MM.1S (cell line): Measurements from ENCODE around the gene GTF2E1.

Experiments used
- DNase-seq: peaks from one replicate; pipeline ENCODE4 v3.0.0-alpha.2; 2015
- H2AFZ ChIP-seq: fragments of 300-600 bp; sonication (generic); 2 replicates; pipeline ENCODE4 v1.6.0; 2016; ENCODE audit warnings: antibody characterized with exemption, low read length
- H3F3A ChIP-seq: fragments of 300-600 bp; sonication (generic); 2 replicates; pipeline ENCODE4 v1.6.1; 2016; ENCODE audit warnings: mild to moderate bottlenecking, antibody characterized with exemption, low read length, moderate library complexity, mixed read lengths; ENCODE audit not compliant: insufficient read depth
- H3K27ac ChIP-seq: fragments of 300-600 bp; sonication (generic); 2 replicates; pipeline ENCODE4 v1.5.1; 2016; ENCODE audit warnings: mild to moderate bottlenecking, low read length
- H3K27me3 ChIP-seq: fragments of 300-600 bp; sonication (generic); replicated peaks from 2 replicates; pipeline ENCODE4 v1.6.0; 2016; ENCODE audit warnings: low read length; ENCODE audit not compliant: insufficient read depth
- H3K36me3 ChIP-seq: fragments of 300-600 bp; sonication (generic); replicated peaks from 2 replicates; pipeline ENCODE4 v1.6.1; 2016; ENCODE audit warnings: mild to moderate bottlenecking, low read length, mixed read lengths; ENCODE audit not compliant: insufficient read depth
- H3K4me1 ChIP-seq: fragments of 300-600 bp; sonication (generic); 2 replicates; pipeline ENCODE4 v1.6.1; 2016; ENCODE audit warnings: low read length, mixed read lengths
- H3K4me2 ChIP-seq: fragments of 300-600 bp; sonication (generic); 2 replicates; pipeline ENCODE4 v1.6.0; 2016; ENCODE audit warnings: low read depth, low read length
- H3K4me3 ChIP-seq: fragments of 300-600 bp; sonication (generic); 2 replicates; pipeline ENCODE4 v1.5.1; 2016; ENCODE audit warnings: low read length, mixed read lengths
- H3K79me2 ChIP-seq: fragments of 300-600 bp; sonication (generic); 2 replicates; pipeline ENCODE4 v1.6.1; 2016; ENCODE audit warnings: mixed run types, low read length, mixed read lengths
- H3K9ac ChIP-seq: fragments of 300-600 bp; sonication (generic); 2 replicates; pipeline ENCODE4 v1.6.1; 2016; ENCODE audit warnings: low read length, mixed read lengths
- H3K9me2 ChIP-seq: fragments of 300-600 bp; sonication (generic); replicated peaks from 2 replicates; pipeline ENCODE4 v1.6.1; 2016; ENCODE audit warnings: mild to moderate bottlenecking, low read length, mixed read lengths; ENCODE audit not compliant: insufficient read depth
- H3K9me3 ChIP-seq: fragments of 300-600 bp; sonication (generic); replicated peaks from 2 replicates; pipeline ENCODE4 v1.6.1; 2016; ENCODE audit warnings: mild to moderate bottlenecking, low read length, mixed read lengths; ENCODE audit not compliant: insufficient read depth
- H4K20me1 ChIP-seq: fragments of 300-600 bp; sonication (generic); 2 replicates; pipeline ENCODE4 v1.6.1; 2016; ENCODE audit warnings: mild to moderate bottlenecking, low read length, moderate library complexity, mixed read lengths; ENCODE audit not compliant: insufficient read depth
- CTCF ChIP-seq: fragments of 300-600 bp; sonication (generic); IDR thresholded peaks from 2 replicates; pipeline ENCODE4 v1.5.1; 2016; ENCODE audit warnings: antibody characterized with exemption, low read length, mixed read lengths
- EZH2 ChIP-seq: fragments of 300-600 bp; sonication (generic); optimal IDR thresholded peaks from 2 replicates; pipeline ENCODE3; 2017; ENCODE audit warnings: low read depth, mild to moderate bottlenecking, antibody characterized with exemption, low read length, mixed read lengths
- EZH2phosphoT487 ChIP-seq: fragments of 300-600 bp; sonication (generic); IDR thresholded peaks from 2 replicates; pipeline ENCODE4 v1.6.1; 2018; ENCODE audit warnings: antibody characterized with exemption, low read length

GTF2E1 gene

GRCh38 chr3:120749843-120750242 lies 7.3 kb downstream of the GTF2E1 start:
- DNase-seq: no peak
- no peak overlapping the region for H3K9ac ChIP-seq
- peaks cover 6% of the 10 kb centered on the region; the same call in 1 of the 2 replicates for H3K36me3 ChIP-seq
- TF ChIP-seq EZH2 (no peak), EZH2phosphoT487 (no peak), CTCF (no peak)
- no peaks in the 10 kb centered on the region for H3K9me3 ChIP-seq
- H3K9me2 ChIP-seq: no peaks in the 10 kb centered on the region
- no peaks in the 10 kb centered on the region for H3K27me3 ChIP-seq
- H3F3A ChIP-seq: no peaks in the 10 kb centered on the region
- H3K4me1 ChIP-seq: no peaks in the 10 kb centered on the region
- H3K27ac ChIP-seq: no peak overlapping the region
- H4K20me1 ChIP-seq: no peaks in the 10 kb centered on the region
- H3K4me2 ChIP-seq: no peak overlapping the region
- H3K4me3 ChIP-seq: no peak overlapping the region
- no peak overlapping the region for H2AFZ ChIP-seq
- peaks cover 29% of the 10 kb centered on the region for H3K79me2 ChIP-seq

- no peak overlapping the region for H3K27ac ChIP-seq
- H3K36me3 ChIP-seq: peaks cover 6% of the 10 kb centered on the region; the same call in 1 of the 2 replicates
- H3F3A ChIP-seq: no peaks in the 10 kb centered on the region
- no peak overlapping the region for H2AFZ ChIP-seq
- H3K9ac ChIP-seq: no peak overlapping the region
- H3K9me2 ChIP-seq: no peaks in the 10 kb centered on the region
- H3K79me2 ChIP-seq: peaks cover 12% of the 10 kb centered on the region; the same call in 1 of the 2 replicates
- no peak for DNase-seq
- H3K9me3 ChIP-seq: no peaks in the 10 kb centered on the region
- TF ChIP-seq EZH2phosphoT487: no peak
- TF ChIP-seq CTCF: no peak
- TF ChIP-seq EZH2: no peak
- H4K20me1 ChIP-seq: no peaks in the 10 kb centered on the region
- no peaks in the 10 kb centered on the region for H3K27me3 ChIP-seq
- H3K4me1 ChIP-seq: no peaks in the 10 kb centered on the region
- H3K4me3 ChIP-seq: no peak overlapping the region
- no peak overlapping the region for H3K4me2 ChIP-seq
These were observed 9.7 kb downstream of the GTF2E1 start for GRCh38 chr3:120752230-120752629.

DNA sequence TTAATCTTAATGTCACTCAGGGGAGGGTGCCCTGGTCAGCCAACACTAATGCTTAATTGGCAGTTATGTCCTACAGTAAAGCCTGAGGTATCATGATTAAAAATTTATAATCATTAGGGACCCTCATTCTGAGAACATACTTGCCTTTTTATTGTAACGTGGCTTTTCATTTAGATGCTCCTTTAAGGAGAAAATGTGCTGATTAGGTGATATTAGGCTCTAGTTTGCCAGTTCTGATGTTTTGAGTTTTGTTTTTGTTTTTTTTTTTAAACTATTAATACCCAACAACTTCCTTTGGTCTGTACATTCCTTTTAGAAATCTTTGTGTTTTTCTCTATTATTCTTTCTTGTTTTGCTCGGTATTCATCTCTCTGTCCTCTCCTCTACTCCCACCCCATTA lies 10.3 kb downstream of the GTF2E1 start:
- H3K9ac ChIP-seq: no peak overlapping the region
- no peak overlapping the region for H3K4me2 ChIP-seq
- H3K27ac ChIP-seq: no peak overlapping the region
- TF ChIP-seq EZH2: no peak
- no peak for TF ChIP-seq EZH2phosphoT487
- no peak for TF ChIP-seq CTCF
- no peaks in the 10 kb centered on the region for H3K9me2 ChIP-seq
- H2AFZ ChIP-seq: no peak overlapping the region
- peaks cover 6% of the 10 kb centered on the region; the same call in 1 of the 2 replicates for H3K36me3 ChIP-seq
- H3K9me3 ChIP-seq: no peaks in the 10 kb centered on the region
- H3K79me2 ChIP-seq: peaks cover 13% of the 10 kb centered on the region; the same call in 1 of the 2 replicates
- no peaks in the 10 kb centered on the region for H3K27me3 ChIP-seq
- H3F3A ChIP-seq: no peaks in the 10 kb centered on the region
- H3K4me1 ChIP-seq: no peaks in the 10 kb centered on the region
- H4K20me1 ChIP-seq: no peaks in the 10 kb centered on the region
- no peak for DNase-seq
- no peak overlapping the region for H3K4me3 ChIP-seq
